Measurements from ENCODE around the gene WDFY4. TPM values are rescaled to one million over a fixed set of nuclear protein-coding genes. Genes with fewer than 3 reads are reported as not detected.

The WDFY4 gene
- total RNA-seq, 1 donor from 2014 or later = not detected

GRCh38 chr10:48872234-48872633, 187.6 kb downstream of the WDFY4 start:
- Histone ChIP-seq H3K4me3 (no peak overlapping the region), H3F3A (ENCODE audit: low read depth) (no peaks in the 10 kb centered on the region), H3K4me1 (no peaks in the 10 kb centered on the region), H3K9me3 (ENCODE audit: low read depth) (no peaks in the 10 kb centered on the region), H3K4me2 (no peak overlapping the region), H3K27me3 (no peaks in the 10 kb centered on the region), H3K9ac (no peak overlapping the region), H4K20me1 (ENCODE audit: low read depth) (no peaks in the 10 kb centered on the region), H2AFZ (replicated peaks) (no peak overlapping the region), H3K36me3 (no peaks in the 10 kb centered on the region), H3K79me2 (ENCODE audit: low read depth) (no peaks in the 10 kb centered on the region), H3K27ac (no peak overlapping the region)
- Mint-ChIP-seq H3K9me3 (no peaks in the 10 kb centered on the region), H3K27me3 (ENCODE audit: insufficient read depth, low read depth) (no peaks in the 10 kb centered on the region), H3K36me3 (no peaks in the 10 kb centered on the region), H3K27ac (no peak overlapping the region), H3K4me3 (no peak overlapping the region), H3K4me1 (no peaks in the 10 kb centered on the region)
- no peak for DNase-seq (ENCODE audit: low spot score)
- TF ChIP-seq EZH2 (IDR thresholded peaks at IDR 0.05) = no peak
- TF ChIP-seq, protein P1, sequence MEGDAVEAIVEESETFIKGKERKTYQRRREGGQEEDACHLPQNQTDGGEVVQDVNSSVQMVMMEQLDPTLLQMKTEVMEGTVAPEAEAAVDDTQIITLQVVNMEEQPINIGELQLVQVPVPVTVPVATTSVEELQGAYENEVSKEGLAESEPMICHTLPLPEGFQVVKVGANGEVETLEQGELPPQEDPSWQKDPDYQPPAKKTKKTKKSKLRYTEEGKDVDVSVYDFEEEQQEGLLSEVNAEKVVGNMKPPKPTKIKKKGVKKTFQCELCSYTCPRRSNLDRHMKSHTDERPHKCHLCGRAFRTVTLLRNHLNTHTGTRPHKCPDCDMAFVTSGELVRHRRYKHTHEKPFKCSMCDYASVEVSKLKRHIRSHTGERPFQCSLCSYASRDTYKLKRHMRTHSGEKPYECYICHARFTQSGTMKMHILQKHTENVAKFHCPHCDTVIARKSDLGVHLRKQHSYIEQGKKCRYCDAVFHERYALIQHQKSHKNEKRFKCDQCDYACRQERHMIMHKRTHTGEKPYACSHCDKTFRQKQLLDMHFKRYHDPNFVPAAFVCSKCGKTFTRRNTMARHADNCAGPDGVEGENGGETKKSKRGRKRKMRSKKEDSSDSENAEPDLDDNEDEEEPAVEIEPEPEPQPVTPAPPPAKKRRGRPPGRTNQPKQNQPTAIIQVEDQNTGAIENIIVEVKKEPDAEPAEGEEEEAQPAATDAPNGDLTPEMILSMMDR (IDR thresholded peaks at IDR 0.05) = no peak
- TF ChIP-seq EZH2phosphoT487 (IDR thresholded peaks at IDR 0.05) = no peak

- H3K27ac ChIP-seq = no peak overlapping the region
- H3K9me3 ChIP-seq (ENCODE audit: low read depth) = no peaks in the 10 kb centered on the region
- no peaks in the 10 kb centered on the region for H3K79me2 ChIP-seq (ENCODE audit: low read depth)
- H3F3A ChIP-seq (ENCODE audit: low read depth) = no peaks in the 10 kb centered on the region
- H3K4me2 ChIP-seq = no peak overlapping the region
- H3K36me3 ChIP-seq = no peaks in the 10 kb centered on the region
- no peak overlapping the region for H3K9ac ChIP-seq
- no peaks in the 10 kb centered on the region for H3K27me3 ChIP-seq
- TF ChIP-seq, protein P1 (IDR thresholded peaks at IDR 0.05) = no peak
- TF ChIP-seq EZH2phosphoT487 (IDR thresholded peaks at IDR 0.05) = no peak
- no peak for TF ChIP-seq EZH2 (IDR thresholded peaks at IDR 0.05)
- no peak overlapping the region for H2AFZ ChIP-seq (replicated peaks)
- no peaks in the 10 kb centered on the region for H3K36me3 Mint-ChIP-seq
- H3K27me3 Mint-ChIP-seq (ENCODE audit: insufficient read depth, low read depth) = peaks cover 5% of the 10 kb centered on the region
- no peaks in the 10 kb centered on the region for H3K4me1 ChIP-seq
- no peak overlapping the region for H3K27ac Mint-ChIP-seq
- no peak for DNase-seq (ENCODE audit: low spot score)
- H4K20me1 ChIP-seq (ENCODE audit: low read depth) = no peaks in the 10 kb centered on the region
- no peaks in the 10 kb centered on the region for H3K4me1 Mint-ChIP-seq
- H3K4me3 ChIP-seq = no peak overlapping the region
- no peak overlapping the region for H3K4me3 Mint-ChIP-seq
- H3K9me3 Mint-ChIP-seq = peaks cover 3% of the 10 kb centered on the region
Observed at GRCh38 chr10:48878091-48878490, 193.4 kb downstream of the WDFY4 start.

DNA sequence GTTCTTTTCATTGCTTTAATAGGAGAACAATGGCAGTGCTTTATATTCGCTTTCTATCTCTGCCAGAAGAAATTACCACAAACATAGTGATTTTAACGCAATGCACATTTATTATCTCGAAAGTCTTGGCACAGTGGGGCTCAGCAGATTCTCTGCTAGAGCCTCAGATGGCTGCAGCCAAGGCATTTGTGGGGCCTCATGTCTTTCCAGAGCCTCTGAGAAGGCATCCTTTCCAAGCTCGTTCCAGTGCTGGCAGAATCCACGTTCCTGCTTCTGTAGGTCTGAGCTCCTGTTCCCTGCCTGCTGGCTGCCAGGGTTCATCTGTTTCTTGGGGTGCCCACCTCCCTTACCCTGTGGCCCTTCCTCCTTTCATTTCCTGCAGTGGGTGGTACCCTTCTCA, 194.8 kb downstream of the WDFY4 start:
- Mint-ChIP-seq H3K27me3 (ENCODE audit: insufficient read depth, low read depth) (peaks cover 5% of the 10 kb centered on the region), H3K4me3 (no peak overlapping the region), H3K36me3 (no peaks in the 10 kb centered on the region), H3K27ac (no peak overlapping the region), H3K4me1 (no peaks in the 10 kb centered on the region), H3K9me3 (peaks cover 3% of the 10 kb centered on the region)
- TF ChIP-seq EZH2phosphoT487 (IDR thresholded peaks at IDR 0.05) (no peak), EZH2 (IDR thresholded peaks at IDR 0.05) (no peak)
- TF ChIP-seq, protein P1 (IDR thresholded peaks at IDR 0.05) = no peak
- DNase-seq (ENCODE audit: low spot score) = no peak
- Histone ChIP-seq H3K4me2 (no peak overlapping the region), H3K79me2 (ENCODE audit: low read depth) (no peaks in the 10 kb centered on the region), H2AFZ (replicated peaks) (no peak overlapping the region), H3K4me3 (no peak overlapping the region), H3F3A (ENCODE audit: low read depth) (no peaks in the 10 kb centered on the region), H3K27ac (no peak overlapping the region), H3K4me1 (no peaks in the 10 kb centered on the region), H3K36me3 (no peaks in the 10 kb centered on the region), H3K27me3 (no peaks in the 10 kb centered on the region), H4K20me1 (ENCODE audit: low read depth) (no peaks in the 10 kb centered on the region), H3K9me3 (ENCODE audit: low read depth) (no peaks in the 10 kb centered on the region), H3K9ac (no peak overlapping the region)
